Stimulated activated CD4-positive, alpha-beta T cell treated with anti-CD3 and anti-CD28 coated beads, Interleukin-12 subunit alpha, Interleukin-12 subunit beta, amount 100 ng/mL, for 24 hours (primary cell): ENCODE results near the gene DUSP11.
"Not testable (repeated sequence)": the region's sequence is repeated elsewhere in the genome, so short reads cannot be mapped to it uniquely, and the experiment has no call there.

Experiments used
- DNase-seq, 2 experiments: peaks; one replicate each; pipeline ENCODE4 v3.0.0-alpha.2; 2020; ENCODE audit warnings: low read depth in 2 of 2

Gene DUSP11

GRCh38 chr2:73779467-73780236, at the start of gene DUSP11:
TSS of gene DUSP11 (minus strand) at chr2:73780103. CDS start at chr2:73779974, 129 bp downstream.
- DNase-seq, result peak; percentile 91 to 98

DNA sequence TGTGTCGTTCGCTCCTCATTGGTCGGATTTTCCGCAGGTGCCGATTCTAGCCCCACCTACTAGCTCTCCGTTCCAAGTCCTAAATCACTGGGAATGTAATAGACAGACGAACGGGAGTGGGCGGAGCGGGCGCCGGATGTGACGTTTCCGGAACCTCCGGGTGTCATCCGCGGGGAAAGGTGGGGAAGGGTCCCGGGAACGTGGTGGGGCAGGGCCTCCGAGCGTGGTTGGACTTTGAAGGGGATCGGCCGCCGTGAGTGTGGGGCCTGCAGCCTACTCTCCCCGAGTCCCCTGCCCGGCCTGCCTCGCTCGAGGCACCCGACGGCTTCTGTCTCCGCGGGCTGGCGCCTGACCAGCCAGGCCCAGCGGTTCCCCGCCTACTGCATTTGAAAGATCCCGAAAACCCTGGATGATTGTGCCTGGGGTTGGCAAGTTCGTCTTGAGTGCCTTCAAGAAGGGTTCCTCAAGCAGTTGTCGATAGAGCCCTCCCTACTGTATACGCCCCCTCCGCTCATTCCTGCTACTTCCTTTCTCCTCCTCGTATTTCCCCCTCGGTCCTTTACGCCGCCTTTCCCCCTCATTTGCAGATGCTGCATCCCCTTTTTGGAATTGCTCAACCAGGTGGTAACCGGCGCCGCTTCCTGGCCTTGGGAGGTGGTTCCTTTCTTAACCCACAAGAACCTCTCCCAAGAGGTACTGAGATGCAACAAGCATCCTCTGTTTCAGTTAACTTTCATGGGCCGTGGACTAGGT, 49.1 kb upstream of the DUSP11 start, which contains the start of gene STAMBP:
STAMBP (plus strand) TSS at position 144 of the 753 bp plus-strand sequence. CDS start 1,896 bp downstream, outside the sequence.
- peak; percentile 80 to 90 for DNase-seq

GRCh38 chr2:73828389-73828817, 48.5 kb upstream of the DUSP11 start:
- DNase-seq, result no peak

DNA sequence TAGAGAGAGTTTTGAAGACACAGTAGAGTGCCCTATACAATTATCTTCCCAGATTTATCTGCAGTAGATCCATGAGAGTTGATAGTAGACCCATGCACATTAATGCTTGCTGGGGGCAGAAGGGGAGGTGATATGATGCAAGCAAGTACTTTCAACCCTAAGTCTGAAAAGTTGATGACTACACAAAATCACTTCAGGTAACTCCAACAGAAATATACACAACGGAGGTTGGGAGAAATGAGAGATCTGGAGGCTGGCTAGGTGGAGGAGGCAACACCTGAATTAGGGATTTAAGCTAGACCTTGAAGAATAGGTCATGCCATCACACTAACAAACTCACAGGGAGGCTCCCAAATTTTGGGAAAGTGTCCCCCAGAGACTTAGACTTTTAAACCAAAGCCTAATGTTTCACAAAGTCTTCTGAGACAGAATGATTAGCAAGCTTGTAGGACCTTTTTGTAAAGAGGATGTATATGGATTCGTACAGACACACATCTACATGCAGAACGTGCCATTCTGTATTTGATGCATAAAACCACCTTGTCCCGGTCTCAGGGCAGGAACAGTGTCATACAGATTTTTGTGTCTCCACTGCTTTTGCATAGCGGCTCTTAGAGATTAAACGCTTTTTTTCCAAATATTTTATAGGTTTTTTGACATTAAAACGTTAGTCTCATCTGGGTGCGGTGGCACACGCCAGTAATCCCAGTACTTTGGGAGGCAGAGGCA, 47.9 kb upstream of the DUSP11 start:
- DNase-seq, result no peak

- no peak for DNase-seq
These were observed 47.1 kb upstream of the DUSP11 start for GRCh38 chr2:73827018-73827417.

DNA sequence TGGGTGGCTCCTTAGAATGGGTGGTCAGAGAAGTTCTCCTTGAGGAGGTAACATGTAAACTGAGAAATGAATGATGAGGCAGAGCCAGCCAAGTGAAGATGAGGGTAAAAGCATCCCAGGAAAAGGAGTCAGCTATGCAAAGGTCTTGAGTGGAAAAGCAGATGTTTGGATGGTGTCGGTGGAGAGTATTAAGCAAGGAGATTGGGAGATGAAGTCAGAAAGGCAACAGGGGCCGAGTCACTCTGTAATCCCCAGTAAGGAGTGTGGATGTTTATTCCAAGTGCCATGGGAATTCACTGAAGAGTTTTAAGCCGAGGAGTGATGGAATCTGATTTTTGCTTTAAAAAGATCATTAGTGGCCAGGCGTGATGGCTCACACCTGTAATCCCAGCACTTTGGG, 45.5 kb upstream of the DUSP11 start:
- no peak for DNase-seq

- no peak for DNase-seq
These were observed 44.1 kb upstream of the DUSP11 start for GRCh38 chr2:73823916-73824523.

GRCh38 chr2:73823416-73823815, 43.5 kb upstream of the DUSP11 start:
- no peak for DNase-seq

GRCh38 chr2:73822991-73823390, 43.1 kb upstream of the DUSP11 start:
- DNase-seq, result no peak

DNA sequence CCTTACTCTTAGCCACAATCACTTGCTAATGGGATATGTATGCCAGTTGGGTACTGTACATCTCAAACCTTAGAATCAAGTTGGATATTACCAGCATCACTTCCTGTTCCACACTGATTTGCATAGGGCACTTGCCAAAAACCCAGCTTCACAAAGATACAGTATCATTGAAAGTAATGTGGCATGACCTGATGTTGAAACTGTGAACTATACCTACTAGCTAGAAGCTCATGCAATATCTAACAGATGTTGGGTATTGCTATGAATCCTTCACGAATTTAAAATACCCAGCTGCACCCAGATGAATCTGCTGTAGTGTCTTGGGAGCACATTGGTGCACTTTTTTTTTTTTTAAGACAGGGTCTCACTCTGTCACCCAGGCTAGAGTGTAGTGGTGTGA, 42.4 kb upstream of the DUSP11 start:
- no peak for DNase-seq

DNA sequence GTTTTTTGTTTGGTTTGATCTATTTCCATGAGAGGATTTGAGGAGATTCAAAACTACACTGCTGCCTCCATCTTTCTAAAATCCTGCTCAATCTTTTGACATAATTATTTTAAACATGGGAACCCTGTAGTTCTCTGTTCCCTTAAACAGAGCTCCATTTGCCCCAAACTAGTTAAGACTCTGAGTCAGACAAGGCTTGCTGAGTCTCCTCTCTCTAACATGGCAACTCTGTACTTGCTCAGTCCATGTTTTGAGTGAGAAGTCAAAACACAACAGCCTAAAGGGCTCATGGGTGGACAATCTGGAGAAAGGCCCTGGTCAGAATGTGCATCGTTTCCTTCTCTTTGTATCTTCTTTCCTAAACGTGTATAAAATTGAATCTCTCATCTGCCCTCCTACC, 41.8 kb upstream of the DUSP11 start:
- DNase-seq, result no peak

DNA sequence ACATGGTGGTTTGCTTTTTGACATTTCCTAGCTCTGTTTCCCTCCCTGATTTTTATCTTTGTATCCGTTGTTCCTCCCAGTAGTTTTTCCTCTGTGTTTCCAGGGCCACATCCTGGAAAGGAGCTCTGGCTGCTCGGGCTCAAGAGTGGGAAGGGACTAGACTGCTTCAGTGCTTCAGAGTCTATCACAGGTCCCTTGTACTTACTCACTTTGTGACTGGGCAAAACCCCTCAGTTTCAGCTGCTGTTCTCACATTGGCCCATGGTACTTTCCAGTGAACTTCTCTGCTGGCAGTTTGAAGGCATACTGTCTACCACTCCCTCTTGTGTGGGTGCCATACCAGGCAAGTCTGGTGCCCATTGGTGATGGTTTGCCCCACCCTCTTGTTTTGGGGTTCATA, 41.3 kb upstream of the DUSP11 start:
- peak in 1 of 2 experiments; percentile 6 for DNase-seq

DNA sequence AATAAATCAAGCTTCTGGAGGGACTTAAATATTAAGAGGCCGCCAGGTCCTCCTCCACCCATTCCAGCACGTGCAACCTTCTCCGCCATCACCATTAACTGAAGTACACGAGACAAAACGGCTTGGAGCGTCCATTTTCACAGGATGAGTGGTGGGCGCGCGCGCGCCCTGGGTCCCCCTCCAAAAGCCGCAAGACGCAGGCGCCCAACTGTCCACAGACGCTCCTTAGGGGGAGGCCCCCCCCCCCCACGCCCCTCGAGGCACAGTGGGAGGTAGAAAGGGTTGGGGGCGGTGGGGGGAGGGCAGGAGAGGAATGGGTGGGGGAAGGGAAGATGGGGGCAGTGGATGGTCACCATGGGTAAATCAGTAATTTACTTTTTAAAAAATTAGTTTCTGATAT, 38.4 kb upstream of the DUSP11 start:
- no peak for DNase-seq

GRCh38 chr2:73812635-73813034, 32.7 kb upstream of the DUSP11 start:
- DNase-seq, result no peak

- no peak for DNase-seq
These were observed 32.0 kb upstream of the DUSP11 start for GRCh38 chr2:73811878-73812277.

- not testable (repeated sequence) for DNase-seq
These were observed 4.0 kb upstream of the DUSP11 start, which contains the start of gene C2orf78 for GRCh38 chr2:73783883-73784282. TSS of gene C2orf78 (plus strand) at chr2:73784183. CDS start at chr2:73784310, 127 bp downstream.

GRCh38 chr2:73783402-73783801, 3.5 kb upstream of the DUSP11 start:
- not testable (repeated sequence) for DNase-seq

DNA sequence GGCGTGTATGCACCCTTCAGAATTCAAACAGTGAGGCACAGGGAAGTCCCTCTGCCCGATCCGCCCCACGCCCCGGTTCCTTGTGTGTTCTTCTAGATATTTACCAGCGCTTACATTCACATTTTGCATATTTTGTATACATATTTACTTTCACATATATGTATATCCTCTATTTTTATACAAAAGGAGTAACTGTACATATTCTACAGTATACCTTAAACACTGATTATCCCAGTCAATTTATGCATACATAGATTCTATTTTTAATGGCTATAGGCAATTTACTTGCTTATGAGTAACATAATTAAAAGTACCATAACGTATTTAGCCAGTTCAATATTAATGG, 307 bp upstream of the DUSP11 start:
- DNase-seq, result no peak

DNA sequence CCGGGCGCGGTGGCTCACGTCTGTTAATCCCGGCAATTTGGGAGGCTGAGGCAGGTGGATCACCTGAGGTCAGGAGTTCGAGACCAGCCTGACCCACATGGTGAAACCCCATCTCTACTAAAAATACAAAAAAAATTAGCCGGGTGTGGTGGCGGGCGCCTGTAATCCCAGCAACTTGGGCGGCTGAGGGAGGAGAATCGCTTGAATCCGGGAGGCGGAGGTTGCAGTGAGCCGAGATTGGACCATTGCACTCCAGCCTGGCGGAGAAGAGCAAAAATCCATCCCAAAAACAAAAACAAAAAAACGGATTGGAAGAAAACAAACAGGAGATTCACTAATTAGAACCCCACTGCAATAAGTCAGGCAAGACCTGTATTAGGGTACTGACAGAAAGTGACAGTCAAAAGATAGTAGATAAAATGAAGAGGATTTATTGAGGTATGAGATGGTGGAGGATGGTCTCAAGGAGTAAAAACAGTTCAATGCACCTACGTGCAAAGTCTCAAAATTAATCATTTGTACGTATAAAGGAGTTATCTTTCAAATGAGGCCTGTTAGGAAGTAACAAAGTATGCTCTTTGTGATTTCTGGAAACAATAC, 936 bp downstream of the DUSP11 start:
- not testable (repeated sequence) for DNase-seq

GRCh38 chr2:73776869-73777519, 2.9 kb downstream of the DUSP11 start:
- no peak for DNase-seq

DNA sequence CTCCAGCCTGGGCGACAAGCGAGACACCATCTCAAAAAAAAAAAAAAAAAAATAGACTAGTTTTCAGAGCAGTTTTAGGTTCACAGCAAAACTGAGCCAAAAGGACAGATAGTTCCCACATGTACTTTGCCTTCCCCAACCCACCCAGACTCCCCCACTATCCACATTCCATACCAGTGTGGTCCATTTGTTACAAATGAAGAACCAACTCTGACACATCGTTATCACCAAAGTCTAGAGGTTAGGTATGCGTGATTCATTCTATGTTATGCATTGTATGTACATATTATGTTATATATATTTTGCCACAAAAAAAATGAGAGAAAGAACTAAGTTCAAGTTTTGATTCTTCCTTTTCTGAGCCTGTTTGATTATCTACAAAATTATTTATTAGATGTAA, 3.5 kb downstream of the DUSP11 start:
- DNase-seq, result no peak
